HG02610 (cell line): ENCODE measurements around the gene GUCA1A.

Experiments used
- ATAC-seq: cut with Tn5 transposase; IDR thresholded peaks from one replicate; pipeline ENCODE4 v1.9.1; 2021; ENCODE audit warnings: mild to moderate bottlenecking, moderate library complexity; ENCODE audit not compliant: unreplicated experiment

GUCA1A gene

GRCh38 chr6:42173101-42173500, at the start of gene GUCA1A:
Gene GUCA1A, plus strand, starts transcription at chr6:42173364. Its CDS starts 250 bp downstream, at chr6:42173614.
- ATAC-seq, result no peak

- ATAC-seq, result no peak
These were observed 49.6 kb upstream of the GUCA1A start for GRCh38 chr6:42123379-42124103.

GRCh38 chr6:42124223-42124836, 48.8 kb upstream of the GUCA1A start:
- no peak for ATAC-seq

- no peak for ATAC-seq
These were observed 47.9 kb upstream of the GUCA1A start for GRCh38 chr6:42125231-42125630.

- no peak for ATAC-seq
These were observed 47.5 kb upstream of the GUCA1A start for GRCh38 chr6:42125663-42126062.

- ATAC-seq, result no peak
These were observed 44.5 kb upstream of the GUCA1A start for GRCh38 chr6:42128460-42129359.

- no peak for ATAC-seq
These were observed 43.8 kb upstream of the GUCA1A start for GRCh38 chr6:42129360-42129676.

GRCh38 chr6:42131531-42131930, 41.6 kb upstream of the GUCA1A start:
- ATAC-seq, result no peak

GRCh38 chr6:42133926-42134325, 39.2 kb upstream of the GUCA1A start:
- no peak for ATAC-seq

- no peak for ATAC-seq
These were observed 38.0 kb upstream of the GUCA1A start for GRCh38 chr6:42135161-42135560.

- ATAC-seq, result no peak
These were observed 37.4 kb upstream of the GUCA1A start for GRCh38 chr6:42135722-42136121.

- no peak for ATAC-seq
These were observed 36.5 kb upstream of the GUCA1A start for GRCh38 chr6:42136508-42137193.

- ATAC-seq, result no peak
These were observed 35.9 kb upstream of the GUCA1A start for GRCh38 chr6:42137194-42137753.

GRCh38 chr6:42138190-42138589, 35.0 kb upstream of the GUCA1A start:
- no peak for ATAC-seq

- no peak for ATAC-seq
These were observed 34.2 kb upstream of the GUCA1A start for GRCh38 chr6:42138630-42139619.

GRCh38 chr6:42140032-42140431, 33.1 kb upstream of the GUCA1A start:
- ATAC-seq, result no peak

- ATAC-seq, result no peak
These were observed 32.2 kb upstream of the GUCA1A start for GRCh38 chr6:42140756-42141602.

- ATAC-seq, result no peak
These were observed 31.5 kb upstream of the GUCA1A start for GRCh38 chr6:42141603-42142117.
